HG03565 (cell line): Measurements from ENCODE around the gene SECTM1.

ENCODE experiments used
- ATAC-seq: cut with Tn5 transposase; IDR thresholded peaks from one replicate; pipeline ENCODE4 v1.9.1; 2021; ENCODE audit warnings: mild to moderate bottlenecking, moderate library complexity; ENCODE audit not compliant: unreplicated experiment

The SECTM1 gene

GRCh38 chr17:82329683-82330321 lies 3.8 kb downstream of the SECTM1 start:
- no peak for ATAC-seq

- ATAC-seq = no peak
These were observed 4.5 kb downstream of the SECTM1 start for GRCh38 chr17:82328994-82329507.

GRCh38 chr17:82328141-82328993 lies 5.2 kb downstream of the SECTM1 start:
- no peak for ATAC-seq

GRCh38 chr17:82327757-82328140 lies 5.8 kb downstream of the SECTM1 start:
- no peak for ATAC-seq

GRCh38 chr17:82327289-82327688 lies 6.3 kb downstream of the SECTM1 start:
- no peak for ATAC-seq

- no peak for ATAC-seq
These were observed 8.0 kb downstream of the SECTM1 start for GRCh38 chr17:82325286-82326180.

GRCh38 chr17:82324566-82325285 lies 8.8 kb downstream of the SECTM1 start:
- no peak for ATAC-seq

GRCh38 chr17:82323514-82324234 lies 9.9 kb downstream of the SECTM1 start:
- no peak for ATAC-seq

- ATAC-seq = no peak
These were observed 10.8 kb downstream of the SECTM1 start for GRCh38 chr17:82322526-82323453.

- ATAC-seq = no peak
These were observed 11.6 kb downstream of the SECTM1 start for GRCh38 chr17:82321947-82322466.

GRCh38 chr17:82320956-82321927 lies 12.3 kb downstream of the SECTM1 start:
- ATAC-seq = no peak

- ATAC-seq = no peak
These were observed 13.3 kb downstream of the SECTM1 start for GRCh38 chr17:82320140-82320840.

GRCh38 chr17:82319619-82320062 lies 13.9 kb downstream of the SECTM1 start:
- ATAC-seq = no peak

GRCh38 chr17:82318772-82319606 lies 14.6 kb downstream of the SECTM1 start:
- ATAC-seq = no peak

GRCh38 chr17:82318169-82318498 lies 15.4 kb downstream of the SECTM1 start:
- ATAC-seq = no peak
